Measurements from ENCODE around the gene EVA1A. TPM values are rescaled to one million over a fixed set of nuclear protein-coding genes. Genes with fewer than 3 reads are reported as not detected.

The EVA1A gene
- total RNA-seq, 4 donors from 2014 or later: not detected

GRCh38 chr2:75577280-75577679, 16.5 kb upstream of the EVA1A start:
- H3K4me1 ChIP-seq: no peaks in the 10 kb centered on the region
- TF ChIP-seq, protein P1, sequence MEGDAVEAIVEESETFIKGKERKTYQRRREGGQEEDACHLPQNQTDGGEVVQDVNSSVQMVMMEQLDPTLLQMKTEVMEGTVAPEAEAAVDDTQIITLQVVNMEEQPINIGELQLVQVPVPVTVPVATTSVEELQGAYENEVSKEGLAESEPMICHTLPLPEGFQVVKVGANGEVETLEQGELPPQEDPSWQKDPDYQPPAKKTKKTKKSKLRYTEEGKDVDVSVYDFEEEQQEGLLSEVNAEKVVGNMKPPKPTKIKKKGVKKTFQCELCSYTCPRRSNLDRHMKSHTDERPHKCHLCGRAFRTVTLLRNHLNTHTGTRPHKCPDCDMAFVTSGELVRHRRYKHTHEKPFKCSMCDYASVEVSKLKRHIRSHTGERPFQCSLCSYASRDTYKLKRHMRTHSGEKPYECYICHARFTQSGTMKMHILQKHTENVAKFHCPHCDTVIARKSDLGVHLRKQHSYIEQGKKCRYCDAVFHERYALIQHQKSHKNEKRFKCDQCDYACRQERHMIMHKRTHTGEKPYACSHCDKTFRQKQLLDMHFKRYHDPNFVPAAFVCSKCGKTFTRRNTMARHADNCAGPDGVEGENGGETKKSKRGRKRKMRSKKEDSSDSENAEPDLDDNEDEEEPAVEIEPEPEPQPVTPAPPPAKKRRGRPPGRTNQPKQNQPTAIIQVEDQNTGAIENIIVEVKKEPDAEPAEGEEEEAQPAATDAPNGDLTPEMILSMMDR (IDR thresholded peaks at IDR 0.05): no peak
- TF ChIP-seq POLR2A (IDR thresholded peaks at IDR 0.05) (no peak), POLR2AphosphoS5 (IDR thresholded peaks at IDR 0.05) (no peak), EP300 (IDR thresholded peaks at IDR 0.05; ENCODE audit: low read depth) (no peak)
- no peaks in the 10 kb centered on the region for H3K9me3 ChIP-seq
- in situ Hi-C loops (cut with MboI; ENCODE audit: low pct_ligation_motif_present in 1 of 4, low pct_unique_long_range_greater_than_20kb in 1 of 4, low sequenced_read_pairs in 3 of 4): no loop called here
- H3K27me3 ChIP-seq: no peaks in the 10 kb centered on the region
- H3K4me3 ChIP-seq: no peak overlapping the region
- intact Hi-C loops (cut with DNase I; ENCODE audit: low total_unique reads): no loop called here
- H3K36me3 ChIP-seq: no peaks in the 10 kb centered on the region
- no peak for DNase-seq
- WGBS, 2 donors (ENCODE audit: low coverage in 1 of 2): 68 to 86% methylated on average over 1 of the region's 1 CpG
- H3K27ac ChIP-seq: no peak overlapping the region

DNA sequence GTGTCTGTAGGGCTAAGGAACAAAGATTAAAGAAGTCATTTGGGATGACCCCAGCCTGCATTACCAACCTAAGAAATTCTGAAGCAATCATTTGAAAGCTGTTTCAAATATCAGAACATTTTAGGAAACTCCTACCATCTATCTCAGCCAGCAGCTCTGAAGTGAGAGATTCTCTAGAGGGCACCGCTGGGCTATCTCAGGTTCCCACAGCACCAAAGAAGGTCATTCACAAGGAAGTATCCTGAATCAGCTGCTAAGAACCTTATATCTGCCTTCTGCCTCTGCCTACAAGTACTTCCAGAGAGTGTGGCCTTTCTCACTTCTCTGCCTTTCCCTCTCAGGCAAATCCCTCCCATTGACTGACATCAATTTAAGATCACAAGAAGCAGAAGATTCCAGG, 13.4 kb upstream of the EVA1A start:
- no peak overlapping the region for H3K4me3 ChIP-seq
- intact Hi-C loops (cut with DNase I; ENCODE audit: low total_unique reads) (no loop called here), in situ Hi-C loops (cut with MboI; ENCODE audit: low pct_ligation_motif_present in 1 of 4, low pct_unique_long_range_greater_than_20kb in 1 of 4, low sequenced_read_pairs in 3 of 4) (no loop called here)
- H3K9me3 ChIP-seq: no peaks in the 10 kb centered on the region
- no peaks in the 10 kb centered on the region for H3K27me3 ChIP-seq
- TF ChIP-seq EP300 (IDR thresholded peaks at IDR 0.05; ENCODE audit: low read depth) (no peak), POLR2A (IDR thresholded peaks at IDR 0.05) (no peak), POLR2AphosphoS5 (IDR thresholded peaks at IDR 0.05) (no peak)
- TF ChIP-seq, protein P1 (IDR thresholded peaks at IDR 0.05): no peak
- DNase-seq: no peak
- whole genome bisulfite sequencing, 2 donors (ENCODE audit: low coverage in 1 of 2): 80% methylated on average over 1 of the region's 1 CpG; no CpG with 5 or more reads in 1 of the 2 donors
- no peaks in the 10 kb centered on the region for H3K36me3 ChIP-seq
- no peak overlapping the region for H3K27ac ChIP-seq
- H3K4me1 ChIP-seq: peaks cover 0 to 4% (median 0%) of the 10 kb centered on the region in 4 donors

DNA sequence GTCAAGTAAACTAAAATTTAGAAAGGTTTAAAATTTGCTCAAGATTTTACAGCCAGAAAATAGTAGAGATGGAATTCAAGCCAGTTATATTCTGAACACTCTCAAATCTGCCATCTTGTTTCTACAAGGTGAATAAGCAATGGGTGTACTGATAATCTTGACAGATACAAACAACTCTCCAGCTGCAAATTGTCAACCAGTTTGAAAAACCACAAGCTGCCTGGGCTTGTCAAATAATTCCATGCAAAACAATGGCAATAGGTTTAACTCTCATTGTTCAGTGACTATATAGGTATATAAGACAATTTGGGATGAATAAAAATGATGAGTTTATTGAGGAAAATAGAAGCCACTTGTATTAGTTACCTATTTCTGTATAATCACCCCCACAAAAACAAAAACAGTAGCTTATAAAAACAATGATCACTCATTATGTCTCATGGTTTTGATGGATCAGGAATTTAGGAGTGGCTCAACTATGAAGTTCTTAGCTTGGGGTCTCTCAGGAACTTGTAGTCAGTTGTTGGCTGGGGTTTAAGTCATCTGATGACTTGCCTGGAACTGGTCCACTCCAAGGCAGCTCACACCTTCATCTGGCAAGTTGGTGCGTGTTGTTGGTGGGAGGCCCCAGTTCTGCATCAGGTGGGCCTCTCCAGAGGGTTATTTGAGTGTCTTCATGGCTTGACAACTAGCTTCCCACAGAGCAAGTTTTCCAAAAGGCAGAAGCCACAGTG, 12.6 kb upstream of the EVA1A start:
- Histone ChIP-seq H3K27me3 (no peaks in the 10 kb centered on the region), H3K9me3 (no peaks in the 10 kb centered on the region), H3K36me3 (no peaks in the 10 kb centered on the region), H3K4me3 (no peak overlapping the region), H3K27ac (no peak overlapping the region), H3K4me1 (peaks cover 0 to 4% (median 0%) of the 10 kb centered on the region in 4 donors)
- WGBS, 2 donors (ENCODE audit: low coverage in 1 of 2): 67 to 90% methylated on average over 1 of the region's 1 CpG
- no peak for DNase-seq
- intact Hi-C loops (cut with DNase I; ENCODE audit: low total_unique reads) (no loop called here), in situ Hi-C loops (cut with MboI; ENCODE audit: low pct_ligation_motif_present in 1 of 4, low pct_unique_long_range_greater_than_20kb in 1 of 4, low sequenced_read_pairs in 3 of 4) (no loop called here)
- TF ChIP-seq POLR2AphosphoS5 (IDR thresholded peaks at IDR 0.05) (no peak), EP300 (IDR thresholded peaks at IDR 0.05; ENCODE audit: low read depth) (no peak), POLR2A (IDR thresholded peaks at IDR 0.05) (no peak)
- TF ChIP-seq, protein P1 (IDR thresholded peaks at IDR 0.05): no peak

DNA sequence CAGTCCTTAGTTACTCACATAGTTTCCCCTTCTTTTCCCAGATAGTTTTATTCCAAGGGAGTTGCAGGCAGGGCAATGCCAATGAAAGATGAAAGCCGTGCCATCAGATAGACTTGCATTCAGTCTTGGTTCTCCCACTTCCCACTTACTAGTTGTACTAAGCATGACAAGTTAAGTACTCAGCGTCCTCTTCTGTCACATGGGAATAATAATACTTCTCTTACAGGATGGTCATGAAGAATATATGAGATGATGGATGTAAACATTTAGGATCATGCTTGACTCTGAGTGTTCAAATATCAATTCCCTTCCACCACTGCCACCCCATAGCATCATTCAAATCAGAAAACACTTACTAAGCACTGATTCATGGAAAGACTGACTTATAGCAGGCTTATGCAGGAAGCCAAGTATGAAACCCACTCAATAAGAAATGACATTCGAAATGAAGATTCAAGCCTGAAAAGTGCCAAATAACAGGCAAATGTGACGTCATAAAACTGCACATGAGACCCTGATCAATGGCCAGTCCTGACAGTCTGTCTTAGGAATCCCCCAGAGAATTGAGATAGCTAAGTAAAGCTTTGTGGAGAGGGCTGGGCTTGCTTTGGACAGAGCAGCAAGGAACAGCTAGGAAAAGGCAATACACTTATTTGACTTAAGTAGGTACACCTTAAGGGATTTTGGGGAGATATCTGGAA, 11.1 kb upstream of the EVA1A start:
- DNase-seq: no peak
- Histone ChIP-seq H3K36me3 (no peaks in the 10 kb centered on the region), H3K4me1 (peaks cover 0 to 4% (median 0%) of the 10 kb centered on the region in 4 donors), H3K4me3 (no peak overlapping the region), H3K27ac (no peak overlapping the region), H3K27me3 (no peaks in the 10 kb centered on the region), H3K9me3 (no peaks in the 10 kb centered on the region)
- TF ChIP-seq, protein P1 (IDR thresholded peaks at IDR 0.05): no peak
- TF ChIP-seq POLR2AphosphoS5 (IDR thresholded peaks at IDR 0.05) (no peak), EP300 (IDR thresholded peaks at IDR 0.05; ENCODE audit: low read depth) (no peak), POLR2A (IDR thresholded peaks at IDR 0.05) (no peak)
- in situ Hi-C loops (cut with MboI; ENCODE audit: low pct_ligation_motif_present in 1 of 4, low pct_unique_long_range_greater_than_20kb in 1 of 4, low sequenced_read_pairs in 3 of 4) (no loop called here), intact Hi-C loops (cut with DNase I; ENCODE audit: low total_unique reads) (no loop called here)
- WGBS, 2 donors (ENCODE audit: low coverage in 1 of 2): 63 to 71% methylated on average over 4 of the region's 4 CpGs

Data from transverse colon (tissue), 4 donors.